K562 (cell line): Measurements from ENCODE around the gene GATA1.

Experiments used
- FOXM1 ChIP-seq, 2 experiments: fragments of 450-650 bp in 1 of 2; sonication (generic) in 1 of 2; formaldehyde crosslinking in 1 of 2; IDR thresholded peaks; 2 replicates each; pipeline versions ENCODE4 v1.6.1 to v1.9.0; 2017 to 2022; ENCODE audit warnings: low read depth in 2 of 2, mild to moderate bottlenecking in 2 of 2, missing genetic modification reagents in 1 of 2, moderate library complexity in 1 of 2
- HDAC2 ChIP-seq: fragments of 450-650 bp; IDR thresholded peaks from 2 replicates; pipeline ENCODE4 v1.6.1; 2016; ENCODE audit warnings: mild to moderate bottlenecking
- POLR2A ChIP-seq: fragments of 450-650 bp; conservative IDR thresholded peaks from 2 replicates; pipeline ENCODE4 v1.6.1; 2016
- POLR2AphosphoS5 ChIP-seq: IDR thresholded peaks from 2 replicates; pipeline ENCODE4 v1.6.1; 2011; ENCODE audit warnings: mild to moderate bottlenecking, low read depth, low read length, moderate library complexity; ENCODE audit not compliant: control insufficient read depth, insufficient read depth
- RAD51 ChIP-seq: fragments of 450-650 bp; IDR thresholded peaks from 2 replicates; pipeline ENCODE4 v1.7.1; 2016; ENCODE audit warnings: low read depth, mild to moderate bottlenecking, borderline replicate concordance
- SMAD3 ChIP-seq: fragments of 450-650 bp; formaldehyde crosslinking; conservative IDR thresholded peaks from 2 replicates; pipeline ENCODE4 v1.4.0; 2020; ENCODE audit warnings: mild to moderate bottlenecking
- TAF1 ChIP-seq: IDR thresholded peaks from 2 replicates; pipeline ENCODE4 v1.6.1; 2011; ENCODE audit warnings: mild to moderate bottlenecking, low read length, moderate library complexity; ENCODE audit not compliant: insufficient read depth, control insufficient read depth, severe bottlenecking; ENCODE audit errors: extremely low read depth
- TARDBP ChIP-seq: fragments of 450-650 bp; IDR thresholded peaks from 2 replicates; pipeline ENCODE4 v1.6.1; 2016
- ZNF24 ChIP-seq: fragments of 450-650 bp; IDR thresholded peaks from 2 replicates; pipeline ENCODE4 v1.6.1; 2016
- ZNF274 ChIP-seq: IDR thresholded peaks from 2 replicates; pipeline ENCODE4 v1.6.1; 2011; ENCODE audit warnings: low read depth, mild to moderate bottlenecking, low read length, moderate library complexity, borderline replicate concordance
- ZNF384 ChIP-seq: IDR thresholded peaks from 2 replicates; pipeline ENCODE4 v1.6.1; 2012; ENCODE audit warnings: low read depth, low read length, improper control_type of control experiment
- TF ChIP-seq, protein P1 (sequence below), 3 experiments: IDR thresholded peaks in 2 of 3; conservative IDR thresholded peaks in 1 of 3; 2 replicates each; pipeline ENCODE4 v1.5.1; 2011 to 2012; ENCODE audit warnings: low read length in 3 of 3, mild to moderate bottlenecking in 3 of 3, control low read depth in 2 of 3, improper control_type of control experiment in 1 of 3, inconsistent platforms in 1 of 3, low read depth in 1 of 3, mixed read lengths in 1 of 3, moderate library complexity in 1 of 3; ENCODE audit not compliant: insufficient read depth in 2 of 3
- TF ChIP-seq, protein P2 (sequence below), 2 experiments: fragments of 450-650 bp; formaldehyde crosslinking in 1 of 2; IDR thresholded peaks; 2 replicates each; pipeline versions ENCODE4 v1.4.0 to v1.6.1; 2014 to 2020; ENCODE audit warnings: mild to moderate bottlenecking in 2 of 2, borderline replicate concordance in 1 of 2, low read depth in 1 of 2

DNA sequence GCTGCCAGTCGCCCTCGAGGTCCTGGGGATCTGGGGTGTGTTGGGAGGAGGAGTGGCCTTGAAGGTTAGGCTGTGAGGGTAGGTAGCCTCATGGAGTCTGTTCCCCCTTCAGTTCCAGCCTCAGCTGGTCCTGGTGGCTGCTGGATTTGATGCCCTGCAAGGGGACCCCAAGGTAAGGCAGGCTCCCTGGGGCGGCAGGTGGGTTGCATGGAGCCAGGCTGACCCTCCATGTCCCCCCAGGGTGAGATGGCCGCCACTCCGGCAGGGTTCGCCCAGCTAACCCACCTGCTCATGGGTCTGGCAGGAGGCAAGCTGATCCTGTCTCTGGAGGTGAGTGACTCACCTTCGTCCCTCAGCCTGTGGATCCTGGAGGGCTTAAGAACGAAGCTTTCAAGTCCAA lies 28.3 kb downstream of the GATA1 start:
- TF ChIP-seq, protein P1, sequence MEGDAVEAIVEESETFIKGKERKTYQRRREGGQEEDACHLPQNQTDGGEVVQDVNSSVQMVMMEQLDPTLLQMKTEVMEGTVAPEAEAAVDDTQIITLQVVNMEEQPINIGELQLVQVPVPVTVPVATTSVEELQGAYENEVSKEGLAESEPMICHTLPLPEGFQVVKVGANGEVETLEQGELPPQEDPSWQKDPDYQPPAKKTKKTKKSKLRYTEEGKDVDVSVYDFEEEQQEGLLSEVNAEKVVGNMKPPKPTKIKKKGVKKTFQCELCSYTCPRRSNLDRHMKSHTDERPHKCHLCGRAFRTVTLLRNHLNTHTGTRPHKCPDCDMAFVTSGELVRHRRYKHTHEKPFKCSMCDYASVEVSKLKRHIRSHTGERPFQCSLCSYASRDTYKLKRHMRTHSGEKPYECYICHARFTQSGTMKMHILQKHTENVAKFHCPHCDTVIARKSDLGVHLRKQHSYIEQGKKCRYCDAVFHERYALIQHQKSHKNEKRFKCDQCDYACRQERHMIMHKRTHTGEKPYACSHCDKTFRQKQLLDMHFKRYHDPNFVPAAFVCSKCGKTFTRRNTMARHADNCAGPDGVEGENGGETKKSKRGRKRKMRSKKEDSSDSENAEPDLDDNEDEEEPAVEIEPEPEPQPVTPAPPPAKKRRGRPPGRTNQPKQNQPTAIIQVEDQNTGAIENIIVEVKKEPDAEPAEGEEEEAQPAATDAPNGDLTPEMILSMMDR (IDR thresholded peaks at IDR 0.05 in 2 of 3, conservative IDR thresholded peaks at IDR 0.05 in 1 of 3; ENCODE audit: insufficient read depth in 2 of 3, low read depth in 1 of 3, low read length in 3 of 3), result no peak
- TF ChIP-seq RAD51 (no peak), ZNF24 (no peak), HDAC2 (no peak), POLR2AphosphoS5 (no peak), FOXM1 (IDR thresholded peaks at IDR 0.05; ENCODE audit: low read depth) (no peak), FOXM1 (CRISPR knock-in tag; IDR thresholded peaks at IDR 0.05; ENCODE audit: low read depth) (no peak), SMAD3 (CRISPR knock-in tag) (no peak), TARDBP (no peak), ZNF274 (no peak), POLR2A (no peak), TAF1 (no peak), ZNF384 (no peak)
- TF ChIP-seq, protein P2, sequence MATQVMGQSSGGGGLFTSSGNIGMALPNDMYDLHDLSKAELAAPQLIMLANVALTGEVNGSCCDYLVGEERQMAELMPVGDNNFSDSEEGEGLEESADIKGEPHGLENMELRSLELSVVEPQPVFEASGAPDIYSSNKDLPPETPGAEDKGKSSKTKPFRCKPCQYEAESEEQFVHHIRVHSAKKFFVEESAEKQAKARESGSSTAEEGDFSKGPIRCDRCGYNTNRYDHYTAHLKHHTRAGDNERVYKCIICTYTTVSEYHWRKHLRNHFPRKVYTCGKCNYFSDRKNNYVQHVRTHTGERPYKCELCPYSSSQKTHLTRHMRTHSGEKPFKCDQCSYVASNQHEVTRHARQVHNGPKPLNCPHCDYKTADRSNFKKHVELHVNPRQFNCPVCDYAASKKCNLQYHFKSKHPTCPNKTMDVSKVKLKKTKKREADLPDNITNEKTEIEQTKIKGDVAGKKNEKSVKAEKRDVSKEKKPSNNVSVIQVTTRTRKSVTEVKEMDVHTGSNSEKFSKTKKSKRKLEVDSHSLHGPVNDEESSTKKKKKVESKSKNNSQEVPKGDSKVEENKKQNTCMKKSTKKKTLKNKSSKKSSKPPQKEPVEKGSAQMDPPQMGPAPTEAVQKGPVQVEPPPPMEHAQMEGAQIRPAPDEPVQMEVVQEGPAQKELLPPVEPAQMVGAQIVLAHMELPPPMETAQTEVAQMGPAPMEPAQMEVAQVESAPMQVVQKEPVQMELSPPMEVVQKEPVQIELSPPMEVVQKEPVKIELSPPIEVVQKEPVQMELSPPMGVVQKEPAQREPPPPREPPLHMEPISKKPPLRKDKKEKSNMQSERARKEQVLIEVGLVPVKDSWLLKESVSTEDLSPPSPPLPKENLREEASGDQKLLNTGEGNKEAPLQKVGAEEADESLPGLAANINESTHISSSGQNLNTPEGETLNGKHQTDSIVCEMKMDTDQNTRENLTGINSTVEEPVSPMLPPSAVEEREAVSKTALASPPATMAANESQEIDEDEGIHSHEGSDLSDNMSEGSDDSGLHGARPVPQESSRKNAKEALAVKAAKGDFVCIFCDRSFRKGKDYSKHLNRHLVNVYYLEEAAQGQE (IDR thresholded peaks at IDR 0.05; ENCODE audit: borderline replicate concordance), result no peak
- TF ChIP-seq, protein P2 (CRISPR knock-in tag; IDR thresholded peaks at IDR 0.05; ENCODE audit: low read depth), result no peak
